ENCODE measurements around the gene TMEM43.

DNA sequence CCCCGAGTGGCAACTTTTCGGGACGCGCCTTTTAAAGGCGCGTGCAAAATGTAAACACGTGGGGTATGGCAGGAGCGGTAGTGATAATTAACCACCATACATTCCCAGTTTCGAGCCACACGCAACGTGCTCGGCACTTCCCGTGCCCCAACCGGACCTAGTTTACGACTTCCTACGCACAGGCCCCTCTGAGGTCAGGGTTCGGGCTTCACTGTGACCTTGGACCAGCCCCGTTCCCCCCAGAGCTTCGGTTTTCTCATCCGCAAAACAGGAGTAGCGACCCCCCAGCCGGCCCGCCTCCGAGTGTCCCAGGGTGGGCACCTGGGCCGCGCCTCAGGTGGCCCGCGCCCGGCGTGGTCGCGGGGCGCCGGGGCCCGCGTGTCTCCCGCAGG is 633 bp upstream of the TMEM43 start:
- TF ChIP-seq, protein P1, sequence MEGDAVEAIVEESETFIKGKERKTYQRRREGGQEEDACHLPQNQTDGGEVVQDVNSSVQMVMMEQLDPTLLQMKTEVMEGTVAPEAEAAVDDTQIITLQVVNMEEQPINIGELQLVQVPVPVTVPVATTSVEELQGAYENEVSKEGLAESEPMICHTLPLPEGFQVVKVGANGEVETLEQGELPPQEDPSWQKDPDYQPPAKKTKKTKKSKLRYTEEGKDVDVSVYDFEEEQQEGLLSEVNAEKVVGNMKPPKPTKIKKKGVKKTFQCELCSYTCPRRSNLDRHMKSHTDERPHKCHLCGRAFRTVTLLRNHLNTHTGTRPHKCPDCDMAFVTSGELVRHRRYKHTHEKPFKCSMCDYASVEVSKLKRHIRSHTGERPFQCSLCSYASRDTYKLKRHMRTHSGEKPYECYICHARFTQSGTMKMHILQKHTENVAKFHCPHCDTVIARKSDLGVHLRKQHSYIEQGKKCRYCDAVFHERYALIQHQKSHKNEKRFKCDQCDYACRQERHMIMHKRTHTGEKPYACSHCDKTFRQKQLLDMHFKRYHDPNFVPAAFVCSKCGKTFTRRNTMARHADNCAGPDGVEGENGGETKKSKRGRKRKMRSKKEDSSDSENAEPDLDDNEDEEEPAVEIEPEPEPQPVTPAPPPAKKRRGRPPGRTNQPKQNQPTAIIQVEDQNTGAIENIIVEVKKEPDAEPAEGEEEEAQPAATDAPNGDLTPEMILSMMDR (IDR thresholded peaks at IDR 0.05; ENCODE audit: low read depth, low read length) = no peak
- TF ChIP-seq EZH2phosphoT487 (IDR thresholded peaks at IDR 0.05; ENCODE audit: low read depth) = no peak
